Muscle of arm (tissue), 12 donors: Measurements from ENCODE around the gene ANO2. TPM values are rescaled to one million over a fixed set of nuclear protein-coding genes. Genes with fewer than 3 reads are reported as not detected.
A peak's percentile ranks its signal among the peaks of the same experiment; 100 is the strongest.

Experiments
- DNase-seq: peaks from one replicate; pipeline ENCODE4 v3.0.0-alpha.2; 2013
- polyA plus RNA-seq, 12 donors: library from polyadenylated mRNA; unstranded; fragments of 120-200 nt; gene quantifications; one replicate each; pipeline ENCODE4 v1.2.1, GENCODE V29; 2013; ENCODE audit not compliant: insufficient read length in 12 of 12

Gene ANO2
- polyA plus RNA-seq, 12 donors = 2.6 to 5.3 (median 4.5) TPM; not detected in 2

- DNase-seq = no peak
These were observed 166.2 kb downstream of the ANO2 start for GRCh38 chr12:5778821-5779220.

DNA sequence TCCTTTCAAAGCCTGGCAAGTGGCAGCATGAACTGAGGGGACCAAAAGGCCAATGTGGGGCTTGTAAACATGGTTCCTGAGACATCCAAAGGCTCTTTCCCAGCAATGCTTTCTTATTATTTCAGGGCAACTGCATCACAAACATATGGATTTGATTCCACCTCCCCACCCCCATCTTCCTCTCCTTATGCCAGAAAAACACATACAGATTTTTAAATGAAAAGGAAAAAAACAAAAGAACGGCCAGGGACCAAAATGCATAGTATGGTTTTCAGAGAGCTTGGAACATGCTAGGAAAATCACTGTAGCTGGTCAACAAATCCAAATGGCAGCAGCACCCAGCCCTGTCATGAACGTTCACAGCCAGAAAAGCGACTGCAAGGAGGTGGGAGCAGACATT, 167.6 kb downstream of the ANO2 start:
- peak; percentile 19 for DNase-seq

DNA sequence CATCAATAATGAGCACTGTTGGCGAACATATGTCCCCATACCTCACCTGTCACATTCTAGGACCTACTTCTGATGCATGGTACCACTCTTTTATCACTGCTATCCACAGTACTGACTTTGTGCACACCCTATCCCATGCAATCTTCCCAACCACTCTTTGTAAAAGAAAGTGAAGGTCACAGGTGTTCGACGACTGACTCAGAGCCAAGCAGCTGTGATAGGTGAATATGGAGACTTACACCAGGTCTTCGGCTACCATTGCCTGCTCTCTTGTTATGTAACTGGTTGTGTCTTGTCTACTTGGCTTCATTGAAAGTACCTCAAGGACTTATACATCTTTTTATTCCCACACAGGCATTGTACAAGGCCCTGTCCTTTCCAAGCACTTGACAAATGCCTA, 169.0 kb downstream of the ANO2 start:
- no peak for DNase-seq

DNA sequence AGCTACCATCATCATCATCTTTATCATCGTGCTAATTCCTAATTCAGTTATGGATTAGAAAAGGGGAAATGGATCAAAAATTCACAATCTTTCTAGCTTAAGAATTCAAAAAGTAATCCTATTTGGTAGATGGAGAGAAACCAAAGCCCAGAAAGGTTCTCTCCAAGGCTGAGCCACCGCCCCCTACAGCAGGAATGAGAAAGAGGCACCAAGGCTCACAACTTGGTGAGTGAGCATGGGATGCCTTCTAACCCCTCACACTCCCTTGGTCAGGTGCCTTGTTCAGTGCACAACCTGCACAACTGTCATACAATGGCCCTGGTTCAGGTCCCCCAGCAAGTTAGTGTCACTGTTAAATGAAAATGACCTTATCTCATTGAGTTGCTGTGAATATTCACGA, 171.5 kb downstream of the ANO2 start:
- DNase-seq = no peak

DNA sequence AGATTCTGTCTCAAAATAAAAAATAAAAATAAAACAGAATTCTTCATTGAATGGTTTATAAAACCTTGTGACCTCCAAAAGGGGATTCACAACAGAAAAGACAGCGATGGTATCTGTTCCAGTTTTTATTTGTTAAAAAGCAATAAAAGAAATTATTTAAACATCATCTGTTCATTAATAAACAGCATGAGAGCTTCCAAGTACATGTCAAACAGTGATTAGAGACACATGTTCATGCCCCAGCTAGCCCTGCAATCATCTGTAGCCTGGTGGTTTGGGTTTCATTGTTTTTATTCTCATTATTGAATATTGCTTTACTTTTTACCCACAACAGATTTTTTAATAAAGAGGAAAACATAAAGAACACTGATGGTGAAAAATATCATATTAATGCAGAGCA, 173.3 kb downstream of the ANO2 start:
- no peak for DNase-seq

GRCh38 chr12:5770727-5771126, 174.3 kb downstream of the ANO2 start:
- no peak for DNase-seq

- peak; percentile 31 for DNase-seq
These were observed 176.4 kb downstream of the ANO2 start for GRCh38 chr12:5768581-5769196.

- DNase-seq = no peak
These were observed 176.9 kb downstream of the ANO2 start for GRCh38 chr12:5768171-5768570.

- no peak for DNase-seq
These were observed 186.7 kb downstream of the ANO2 start for GRCh38 chr12:5758347-5758746.

DNA sequence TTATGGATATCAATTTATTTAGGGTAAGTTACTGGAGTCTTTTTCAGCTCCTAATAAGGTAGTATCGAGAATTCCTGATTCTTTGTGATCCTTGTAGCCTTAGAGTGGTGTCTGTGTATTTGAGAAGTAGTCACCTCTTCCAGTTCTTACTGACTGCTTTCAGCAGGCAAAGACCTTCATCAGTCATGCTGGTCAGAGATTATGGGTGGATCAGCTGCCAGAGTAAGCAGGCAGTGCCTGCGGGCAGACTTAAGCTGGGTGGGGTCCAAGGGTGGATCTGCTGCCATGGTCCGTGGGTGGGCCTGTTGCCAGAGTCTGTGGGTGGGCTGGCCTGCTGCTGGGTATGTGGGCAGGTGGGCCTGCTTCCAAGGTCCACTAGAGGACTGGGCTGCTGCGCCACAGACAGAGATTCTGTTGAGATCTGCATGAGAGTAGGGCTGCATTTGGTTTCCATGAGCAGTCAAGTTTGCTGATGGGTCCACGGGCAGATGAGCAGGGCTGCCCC, 188.7 kb downstream of the ANO2 start:
- no peak for DNase-seq

DNA sequence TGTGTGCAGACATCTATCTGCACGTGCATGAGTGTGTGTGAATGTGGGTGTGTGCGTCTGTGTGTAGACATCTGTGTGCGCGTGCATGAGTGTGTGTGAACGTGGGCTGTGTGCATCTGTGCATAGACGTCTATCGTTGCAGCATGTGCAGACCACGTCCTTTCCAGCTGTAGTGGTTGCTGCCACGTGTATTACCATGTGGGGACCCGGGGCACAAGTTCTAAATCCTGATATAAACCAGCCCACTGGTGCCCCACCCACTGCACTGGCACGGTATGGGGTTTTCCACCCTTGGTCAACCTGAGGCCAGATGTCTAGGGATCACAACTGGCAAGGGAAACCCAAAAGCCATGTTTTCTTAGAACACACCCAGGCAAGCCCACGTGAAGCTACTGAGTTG, 197.0 kb downstream of the ANO2 start:
- DNase-seq = no peak

- no peak for DNase-seq
These were observed 198.1 kb downstream of the ANO2 start for GRCh38 chr12:5746917-5747316.

DNA sequence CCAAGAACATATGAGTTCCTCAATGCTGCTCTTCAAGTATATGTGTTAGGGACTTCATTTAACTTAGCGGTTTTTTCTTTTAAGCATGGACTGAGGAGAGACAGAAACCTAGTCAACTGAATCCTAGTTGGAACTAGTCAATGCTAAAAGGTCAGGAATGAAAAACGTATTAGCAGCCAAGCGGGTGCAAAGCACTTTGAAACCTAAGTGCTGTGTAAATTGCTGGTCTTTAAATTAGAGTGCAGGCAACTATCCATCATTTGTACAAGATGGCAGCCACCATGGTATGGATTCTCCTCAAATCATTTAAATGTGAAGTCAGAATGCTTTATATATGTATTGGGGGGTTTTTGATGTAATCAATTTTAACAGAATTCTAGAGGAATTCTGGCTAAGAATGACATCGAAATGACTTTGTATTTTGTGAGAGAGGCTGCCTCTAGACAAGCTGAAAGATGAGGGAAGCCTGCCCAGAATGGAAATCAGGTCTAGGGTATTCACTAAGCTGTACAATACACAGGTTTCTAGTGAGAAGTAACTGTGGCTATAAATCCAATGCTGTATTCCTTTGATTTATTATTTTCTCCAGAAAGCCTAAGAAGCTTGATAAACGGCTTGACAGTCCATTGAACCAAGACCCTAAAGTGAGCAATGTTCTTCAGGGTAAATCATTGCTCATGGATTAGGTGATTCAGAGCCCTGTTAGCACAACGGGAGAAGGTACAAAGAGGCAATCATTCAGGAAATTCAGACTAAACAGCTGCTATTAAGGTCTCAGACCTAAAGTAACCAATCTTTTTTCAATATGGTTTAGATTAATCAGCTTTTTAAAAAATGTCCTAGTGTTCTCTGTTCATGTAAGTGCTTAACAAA, 198.8 kb downstream of the ANO2 start:
- DNase-seq = no peak

DNA sequence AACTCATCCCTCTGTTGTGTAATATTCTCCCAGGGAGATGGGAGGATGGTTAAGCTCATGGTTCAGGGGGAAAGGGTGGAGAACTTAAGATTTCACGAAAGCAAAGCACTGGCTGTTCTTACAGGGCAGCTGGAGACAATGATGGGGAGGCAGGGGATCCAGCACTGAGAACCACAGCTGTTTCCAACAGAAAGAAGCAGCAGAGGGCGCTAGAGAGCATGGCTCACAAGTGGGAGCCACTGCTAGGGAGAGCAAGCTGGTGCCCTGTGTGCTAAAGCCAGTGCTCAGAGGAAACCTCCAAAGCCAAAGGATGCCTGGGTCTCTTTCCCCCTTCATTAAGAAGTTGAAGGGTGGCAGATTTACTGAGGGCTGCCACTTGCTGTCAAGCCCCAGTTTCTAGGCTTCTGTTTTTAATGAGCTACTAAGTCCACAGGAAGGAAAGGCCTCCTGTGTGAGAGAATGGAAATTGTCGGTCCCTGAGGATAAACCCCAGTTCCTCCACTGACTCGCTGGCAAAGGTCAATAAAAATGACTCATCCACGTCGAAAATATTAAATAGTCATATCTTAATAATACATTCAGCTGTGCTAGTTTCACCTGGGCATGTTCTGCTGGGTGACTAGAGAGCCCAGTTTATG, 199.7 kb downstream of the ANO2 start:
- DNase-seq = peak; percentile 72

DNA sequence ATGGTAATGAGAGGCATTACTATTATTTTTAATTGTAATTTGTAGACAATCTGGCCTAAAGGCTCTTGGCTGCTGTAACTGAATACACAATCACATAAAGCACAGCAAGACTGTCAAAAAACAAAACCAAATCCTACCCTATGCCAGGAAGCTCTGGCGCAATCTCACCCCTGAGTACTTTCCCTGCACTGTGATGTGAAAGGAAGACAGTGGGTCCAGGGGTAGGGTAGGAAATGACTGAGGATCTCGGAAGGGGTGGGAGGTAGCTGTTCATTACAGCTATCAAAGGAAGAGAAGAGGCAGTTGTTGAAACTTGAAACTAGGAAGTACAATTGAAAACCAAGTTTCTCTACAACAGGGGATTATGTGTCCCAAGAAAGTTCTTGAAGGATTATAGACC, 202.8 kb downstream of the ANO2 start:
- DNase-seq = no peak

- no peak for DNase-seq
These were observed 205.1 kb downstream of the ANO2 start for GRCh38 chr12:5739917-5740316.

DNA sequence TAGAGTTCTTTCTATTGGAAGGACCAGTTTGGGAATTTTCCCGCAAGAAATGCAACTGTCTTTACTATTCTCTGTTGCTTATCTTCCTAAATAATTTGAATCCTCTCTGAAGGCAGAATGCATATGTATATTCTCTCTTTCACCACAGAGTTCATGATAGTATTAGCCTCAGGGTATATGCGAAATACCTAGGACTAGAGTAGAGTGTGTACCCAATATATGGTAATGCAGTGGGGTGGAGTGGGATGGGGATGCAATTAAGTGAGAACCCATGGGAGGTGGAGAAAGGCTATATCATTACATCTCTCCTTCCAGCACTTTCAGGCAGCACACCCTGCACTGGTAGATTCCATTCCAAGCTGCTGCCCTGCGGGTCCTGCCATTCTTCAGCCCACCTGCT, 207.3 kb downstream of the ANO2 start:
- DNase-seq = no peak

GRCh38 chr12:5736527-5736926, 208.5 kb downstream of the ANO2 start:
- no peak for DNase-seq

GRCh38 chr12:5736016-5736415, 209.0 kb downstream of the ANO2 start:
- DNase-seq = no peak

- no peak for DNase-seq
These were observed 211.1 kb downstream of the ANO2 start for GRCh38 chr12:5733916-5734315.

DNA sequence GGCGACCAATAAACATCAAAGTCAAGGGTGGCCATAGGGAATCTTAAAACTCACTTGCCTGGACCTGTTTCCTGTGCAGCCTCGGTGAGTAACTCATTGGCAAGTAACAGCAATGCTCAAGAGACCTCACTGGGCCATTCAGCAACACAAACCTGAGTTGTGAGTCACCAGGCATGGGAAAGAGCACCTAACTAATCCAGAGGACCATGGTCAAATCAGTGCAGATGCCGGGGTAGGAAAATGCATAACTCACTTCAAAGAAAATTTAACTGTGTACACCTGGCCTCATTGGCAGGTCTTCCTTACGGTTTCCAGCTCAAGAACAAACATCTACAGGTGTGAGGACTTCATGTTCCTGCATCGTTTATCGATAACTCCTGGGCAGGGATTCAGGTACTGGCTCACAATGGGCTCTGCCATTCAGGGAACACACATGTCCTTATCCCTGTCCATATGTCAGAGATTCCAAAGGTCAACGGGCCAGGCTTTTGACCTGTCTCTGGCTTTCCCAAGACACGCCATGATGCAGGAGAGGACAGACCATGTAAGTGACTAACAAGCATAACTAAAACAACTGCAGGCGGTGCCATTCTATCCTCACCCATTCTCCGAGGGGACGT, 211.8 kb downstream of the ANO2 start:
- DNase-seq = no peak

DNA sequence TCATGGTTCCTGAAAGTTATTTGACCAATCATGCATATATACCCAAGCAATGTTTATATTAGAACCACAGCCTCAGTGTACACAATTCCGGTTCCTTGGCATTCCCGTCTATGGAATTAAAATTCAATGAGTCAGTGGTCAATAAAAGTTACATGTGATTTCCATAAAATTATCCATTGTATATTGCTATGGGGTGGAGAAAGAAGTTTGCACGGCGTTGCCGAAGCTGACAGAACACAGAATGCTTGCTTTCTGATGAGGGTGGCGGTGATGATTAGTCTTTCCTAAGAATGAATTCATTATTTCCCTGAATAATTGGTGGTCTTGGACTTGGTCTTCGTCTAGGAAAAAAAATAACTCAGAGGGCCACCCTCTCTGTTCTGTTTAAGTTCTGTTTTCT, 214.1 kb downstream of the ANO2 start:
- DNase-seq = no peak
